T47D (cell line): ENCODE data around the gene ARHGAP28.

Source experiments
- DNase-seq, 2 experiments: peaks; one replicate each; pipeline versions ENCODE4 v3.0.0 to v3.0.0-alpha.2; 2011 to 2012; ENCODE audit warnings: low read depth in 1 of 2, low spot score in 1 of 2
- JUND ChIP-seq: IDR thresholded peaks from 2 replicates; pipeline ENCODE4 v1.6.1; 2012; ENCODE audit warnings: low read depth
- in situ Hi-C: cut with HindIII; loops from 2 replicates; pipeline ENCODE4 v1.10.0; 2016; ENCODE audit warnings: low sequenced_read_pairs, low pct_unique_long_range_greater_than_20kb

ARHGAP28 gene

GRCh38 chr18:6878556-6879297, 149.2 kb downstream of the ARHGAP28 start:
- in situ Hi-C loops, result no loop called here
- no peak for TF ChIP-seq JUND
- no peak for DNase-seq

- in situ Hi-C loops, result no loop called here
Observed at GRCh38 chr18:6879508-6880195, 150.1 kb downstream of the ARHGAP28 start.

DNA sequence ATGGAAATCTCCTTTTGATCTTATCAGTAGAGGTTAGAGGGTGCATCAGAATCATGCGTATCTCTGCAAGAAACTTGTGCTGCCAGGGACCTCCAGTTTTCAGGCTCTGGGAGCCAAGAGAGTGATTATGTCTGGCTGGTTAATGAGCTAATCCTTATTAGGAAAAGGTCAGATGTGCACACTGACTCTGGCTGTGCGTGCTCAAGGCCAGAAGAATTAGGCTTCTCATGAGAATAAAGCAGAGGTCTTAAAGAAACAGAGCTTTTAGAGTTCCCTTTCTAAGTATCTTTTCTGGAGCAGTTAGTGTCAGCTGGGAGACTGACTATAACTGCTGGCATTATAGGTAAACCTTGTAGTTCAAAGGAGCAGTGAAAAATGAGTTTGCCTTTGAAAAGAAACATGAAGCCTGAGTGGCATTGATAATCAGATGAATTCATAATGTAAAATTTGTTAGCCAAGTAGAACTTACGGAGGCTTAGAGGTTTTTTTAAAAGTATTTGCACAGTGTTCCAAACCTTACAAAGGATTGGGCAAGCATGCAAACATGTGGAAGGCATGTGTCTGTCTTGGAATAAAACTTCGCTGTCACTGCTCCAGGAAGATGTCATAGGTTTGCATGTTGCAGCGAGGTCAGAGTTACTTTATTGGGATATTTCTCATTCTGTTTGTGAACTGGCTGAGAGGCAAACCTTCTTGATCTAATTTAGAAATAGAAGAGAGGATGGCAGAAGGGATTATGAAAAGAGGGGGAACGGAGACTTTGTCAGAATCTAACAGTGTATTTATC, 151.7 kb downstream of the ARHGAP28 start:
- in situ Hi-C loops, result no loop called here
- DNase-seq, result no peak
- TF ChIP-seq JUND, result no peak

More at GRCh38 chr18:6879508-6880195, 150.1 kb downstream of the ARHGAP28 start:
- DNase-seq, result no peak
- no peak for TF ChIP-seq JUND

GRCh38 chr18:6882401-6882800, 152.9 kb downstream of the ARHGAP28 start:
- no peak for TF ChIP-seq JUND
- no peak for DNase-seq
- in situ Hi-C loops, result no loop called here

DNA sequence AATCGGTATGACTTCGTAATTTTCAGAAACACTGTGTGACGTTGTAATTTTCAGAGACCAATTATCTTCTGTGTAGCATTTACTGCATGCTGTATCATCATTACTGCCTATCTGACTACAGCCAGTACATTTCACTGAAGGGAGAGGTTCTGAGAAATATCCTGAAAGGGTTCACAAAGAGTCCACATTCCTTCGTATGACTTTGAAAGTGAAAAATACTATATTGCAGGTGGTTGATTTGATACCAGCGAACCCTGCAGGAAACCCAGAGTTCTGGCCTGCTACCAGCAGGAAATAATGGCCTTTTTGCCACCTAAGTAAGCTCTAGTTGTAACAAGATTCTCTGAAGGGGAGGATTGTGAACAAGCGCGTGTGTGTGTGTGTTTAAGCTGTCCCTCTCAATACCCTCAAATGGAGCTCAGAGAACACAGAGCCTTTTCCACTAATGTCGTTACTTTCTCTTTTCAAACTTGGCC, 155.5 kb downstream of the ARHGAP28 start:
- no peak for DNase-seq
- no peak for TF ChIP-seq JUND
- in situ Hi-C loops, result no loop called here

DNA sequence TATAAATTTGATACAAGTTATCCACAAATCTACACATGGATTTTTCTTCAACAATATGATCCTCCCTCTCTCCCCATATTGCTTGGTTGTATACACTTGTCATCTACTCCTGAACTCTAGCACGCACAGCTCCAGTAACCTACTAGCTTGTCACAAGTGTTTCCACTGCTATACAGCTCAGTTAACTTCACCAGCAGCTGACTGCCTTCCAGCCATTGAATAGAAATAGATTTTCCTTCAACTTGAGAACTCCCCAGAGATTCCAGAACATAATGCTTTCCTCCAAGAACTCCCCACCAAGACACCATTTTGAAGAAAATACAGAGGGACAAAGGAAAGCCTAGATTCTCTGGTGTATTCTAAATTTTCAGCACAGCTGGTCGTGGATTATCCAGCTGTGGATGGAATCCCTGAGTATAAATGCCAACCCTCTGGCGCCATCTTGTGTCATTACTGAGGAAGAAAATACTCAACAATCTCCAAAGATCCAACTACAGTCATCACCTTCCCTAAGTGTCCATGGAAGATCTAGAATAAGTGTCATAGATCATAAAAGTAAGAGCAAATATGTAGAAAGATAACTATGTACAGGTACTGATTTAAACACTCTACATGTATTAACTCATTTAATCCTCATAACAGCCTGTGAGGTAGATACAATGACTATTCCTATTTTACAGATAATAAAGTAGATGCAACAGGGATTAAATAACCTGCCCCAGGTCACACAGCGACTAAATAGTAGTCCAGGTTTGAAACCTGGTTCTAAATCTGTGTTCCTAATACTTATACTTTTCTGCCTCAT, 156.7 kb downstream of the ARHGAP28 start:
- in situ Hi-C loops, result no loop called here
- no peak for TF ChIP-seq JUND
- DNase-seq, result peak; percentile 23 to 56

- in situ Hi-C loops, result no loop called here
- DNase-seq, result no peak
- TF ChIP-seq JUND, result no peak
Observed at GRCh38 chr18:6886797-6887330, 157.3 kb downstream of the ARHGAP28 start.

- no peak for TF ChIP-seq JUND
- in situ Hi-C loops, result no loop called here
- no peak for DNase-seq
Observed at GRCh38 chr18:6891788-6892187, 162.3 kb downstream of the ARHGAP28 start.

- in situ Hi-C loops, result no loop called here
- no peak for TF ChIP-seq JUND
- no peak for DNase-seq
Observed at GRCh38 chr18:6901286-6901926, 171.9 kb downstream of the ARHGAP28 start.

DNA sequence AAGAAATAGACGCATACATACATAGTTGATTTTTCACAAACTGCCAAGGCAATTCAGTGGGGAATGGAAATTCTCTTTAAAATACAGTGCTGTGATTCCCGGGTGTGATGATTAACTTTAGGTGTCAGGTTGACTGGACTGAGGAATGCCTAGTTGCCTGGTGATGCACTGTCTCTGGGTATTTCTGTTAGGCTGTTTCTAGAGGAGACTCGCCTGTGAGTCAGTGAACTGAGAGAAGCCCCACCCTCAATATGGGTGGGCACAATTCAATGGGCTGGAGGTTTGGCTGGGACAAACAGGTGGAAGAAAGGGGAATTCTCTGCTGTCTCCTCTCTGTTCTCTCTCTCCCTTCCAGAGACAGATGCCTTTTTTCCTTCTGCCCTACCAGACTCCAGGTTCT, 187.6 kb downstream of the ARHGAP28 start:
- no peak for DNase-seq
- TF ChIP-seq JUND, result no peak
- in situ Hi-C loops, result no loop called here

- TF ChIP-seq JUND, result no peak
- peak; percentile 37 to 75 for DNase-seq
- in situ Hi-C loops, result no loop called here
Observed at GRCh38 chr18:6920099-6920955, 190.8 kb downstream of the ARHGAP28 start.
